ENCODE results near the gene FOXL2.

FOXL2 gene

GRCh38 chr3:138945709-138946662, 951 bp downstream of the FOXL2 start:
- peak; percentile 66 for DNase-seq (ENCODE audit: low read depth, low spot score)

- peak; percentile 86 for DNase-seq (ENCODE audit: low read depth, low spot score)
Observed at GRCh38 chr3:138944929-138945708, 1.8 kb downstream of the FOXL2 start.

GRCh38 chr3:138944654-138944928, 2.3 kb downstream of the FOXL2 start:
- DNase-seq (ENCODE audit: low read depth, low spot score), result no peak

GRCh38 chr3:138943724-138944653, 2.9 kb downstream of the FOXL2 start:
- peak; percentile 72 for DNase-seq (ENCODE audit: low read depth, low spot score)

GRCh38 chr3:138942861-138943623, 3.9 kb downstream of the FOXL2 start:
- DNase-seq (ENCODE audit: low read depth, low spot score), result peak; percentile 48

- DNase-seq (ENCODE audit: low read depth, low spot score), result no peak
Observed at GRCh38 chr3:138942271-138942670, 4.7 kb downstream of the FOXL2 start.

- DNase-seq (ENCODE audit: low read depth, low spot score), result peak; percentile 92
Observed at GRCh38 chr3:138941259-138941885, 5.6 kb downstream of the FOXL2 start.

- no peak for DNase-seq (ENCODE audit: low read depth, low spot score)
Observed at GRCh38 chr3:138940446-138940845, 6.5 kb downstream of the FOXL2 start.

- peak; percentile 63 for DNase-seq (ENCODE audit: low read depth, low spot score)
Observed at GRCh38 chr3:138939561-138940241, 7.2 kb downstream of the FOXL2 start.

- DNase-seq (ENCODE audit: low read depth, low spot score), result peak; percentile 32
Observed at GRCh38 chr3:138938877-138939560, 7.9 kb downstream of the FOXL2 start.

GRCh38 chr3:138938056-138938876, 8.7 kb downstream of the FOXL2 start:
- peak; percentile 56 for DNase-seq (ENCODE audit: low read depth, low spot score)

- DNase-seq (ENCODE audit: low read depth, low spot score), result peak; percentile 51
Observed at GRCh38 chr3:138937690-138938055, 9.3 kb downstream of the FOXL2 start.

- DNase-seq (ENCODE audit: low read depth, low spot score), result peak; percentile 34
Observed at GRCh38 chr3:138936741-138937689, 9.9 kb downstream of the FOXL2 start.

- peak; percentile 91 for DNase-seq (ENCODE audit: low read depth, low spot score)
Observed at GRCh38 chr3:138935863-138936740, 10.8 kb downstream of the FOXL2 start.

- DNase-seq (ENCODE audit: low read depth, low spot score), result no peak
Observed at GRCh38 chr3:138935505-138935862, 11.5 kb downstream of the FOXL2 start.

- peak; percentile 51 for DNase-seq (ENCODE audit: low read depth, low spot score)
Observed at GRCh38 chr3:138933981-138934691, 12.8 kb downstream of the FOXL2 start.

Data from ELF-1 (cell line).